Osteoblast (primary cell): ENCODE measurements around the gene STIP1. TPM values are rescaled to one million over a fixed set of nuclear protein-coding genes. Genes with fewer than 3 reads are reported as not detected.

ENCODE experiments used
- DNase-seq: peaks from one replicate; pipeline ENCODE4 v3.0.0; 2011; ENCODE audit warnings: low spot score, mixed read lengths; ENCODE audit not compliant: insufficient read length; ENCODE audit errors: missing footprints
- H2AFZ ChIP-seq: 2 replicates; pipeline ENCODE4 v1.6.0; 2011; ENCODE audit warnings: mild to moderate bottlenecking, low read length
- H3K27ac ChIP-seq: 2 replicates; pipeline ENCODE4 v1.5.1; 2011; ENCODE audit warnings: mild to moderate bottlenecking, low read depth, low read length, moderate library complexity
- H3K27me3 ChIP-seq: 2 replicates; pipeline ENCODE4 v1.6.0; 2012; ENCODE audit warnings: mild to moderate bottlenecking, control low read depth, inconsistent platforms, low read length, moderate library complexity; ENCODE audit not compliant: insufficient read depth
- H3K36me3 ChIP-seq: 2 replicates; pipeline ENCODE4 v1.5.1; 2011; ENCODE audit warnings: mild to moderate bottlenecking, low read length, control low read depth, moderate library complexity; ENCODE audit not compliant: insufficient read depth
- H3K4me1 ChIP-seq: 2 replicates; pipeline ENCODE4 v1.5.1; 2011; ENCODE audit warnings: mild to moderate bottlenecking, low read length, control low read depth, moderate library complexity; ENCODE audit not compliant: insufficient read depth
- H3K4me2 ChIP-seq: 2 replicates; pipeline ENCODE4 v1.6.0; 2011; ENCODE audit warnings: mild to moderate bottlenecking, low read length; ENCODE audit not compliant: insufficient read depth
- H3K4me3 ChIP-seq: fragments of 200-600 bp; sonication (generic); 3 replicates; pipeline ENCODE4 v1.5.1; 2012; ENCODE audit warnings: mild to moderate bottlenecking, low read length, inconsistent platforms; ENCODE audit not compliant: insufficient read depth
- H3K79me2 ChIP-seq: 2 replicates; pipeline ENCODE4 v1.6.0; 2012; ENCODE audit warnings: mild to moderate bottlenecking, low read length, control low read depth, inconsistent platforms; ENCODE audit not compliant: insufficient read depth
- H3K9me3 ChIP-seq: 2 replicates; pipeline ENCODE4 v1.5.1; 2011; ENCODE audit warnings: low read depth, low read length, control low read depth
- H4K20me1 ChIP-seq: 2 replicates; pipeline ENCODE4 v1.6.0; 2012; ENCODE audit warnings: mild to moderate bottlenecking, low read length, control low read depth; ENCODE audit not compliant: insufficient read depth
- CTCF ChIP-seq: IDR thresholded peaks from 2 replicates; pipeline ENCODE4 v1.5.1; 2011; ENCODE audit warnings: mild to moderate bottlenecking, low read depth, low read length, moderate library complexity; ENCODE audit errors: extremely low read depth
- total RNA-seq: library from RNA; depleted of rRNA; stranded (reverse); fragments of >200 nt; gene quantifications from 2 replicates; pipeline ENCODE4 v1.2.3, GENCODE V29; 2012

Gene STIP1
- total RNA-seq, 1 donor = 94.5 TPM

DNA sequence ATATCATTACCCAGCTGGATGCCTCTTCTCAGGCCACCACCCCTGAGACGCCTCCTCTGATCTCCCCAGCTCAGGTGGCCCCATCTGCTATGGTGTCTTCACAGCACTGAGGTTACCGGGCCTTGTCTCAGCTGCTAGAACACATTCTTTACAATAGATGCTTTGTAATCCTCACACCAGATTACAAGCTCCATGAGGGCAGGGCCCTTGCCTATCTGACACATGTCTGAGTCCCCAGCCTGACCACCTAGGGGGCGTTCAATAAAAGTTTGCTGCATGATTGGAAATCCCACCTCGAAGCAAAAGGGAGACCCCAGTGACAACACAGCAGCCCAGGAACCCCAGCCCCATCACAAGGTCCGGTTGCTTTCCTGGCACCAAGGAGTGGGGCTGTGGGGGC is 22.0 kb upstream of the STIP1 start:
- peaks cover 7% of the 10 kb centered on the region for H3K4me1 ChIP-seq
- H3K79me2 ChIP-seq = peaks cover 3% of the 10 kb centered on the region
- no peak overlapping the region for H2AFZ ChIP-seq
- no peak overlapping the region for H3K4me2 ChIP-seq
- H3K36me3 ChIP-seq = no peaks in the 10 kb centered on the region
- peak; percentile 78 for DNase-seq
- H3K9me3 ChIP-seq = no peaks in the 10 kb centered on the region
- H3K27me3 ChIP-seq = no peaks in the 10 kb centered on the region
- H3K27ac ChIP-seq = no peak overlapping the region
- TF ChIP-seq CTCF = no peak
- H4K20me1 ChIP-seq = no peaks in the 10 kb centered on the region
- H3K4me3 ChIP-seq = no peak overlapping the region

DNA sequence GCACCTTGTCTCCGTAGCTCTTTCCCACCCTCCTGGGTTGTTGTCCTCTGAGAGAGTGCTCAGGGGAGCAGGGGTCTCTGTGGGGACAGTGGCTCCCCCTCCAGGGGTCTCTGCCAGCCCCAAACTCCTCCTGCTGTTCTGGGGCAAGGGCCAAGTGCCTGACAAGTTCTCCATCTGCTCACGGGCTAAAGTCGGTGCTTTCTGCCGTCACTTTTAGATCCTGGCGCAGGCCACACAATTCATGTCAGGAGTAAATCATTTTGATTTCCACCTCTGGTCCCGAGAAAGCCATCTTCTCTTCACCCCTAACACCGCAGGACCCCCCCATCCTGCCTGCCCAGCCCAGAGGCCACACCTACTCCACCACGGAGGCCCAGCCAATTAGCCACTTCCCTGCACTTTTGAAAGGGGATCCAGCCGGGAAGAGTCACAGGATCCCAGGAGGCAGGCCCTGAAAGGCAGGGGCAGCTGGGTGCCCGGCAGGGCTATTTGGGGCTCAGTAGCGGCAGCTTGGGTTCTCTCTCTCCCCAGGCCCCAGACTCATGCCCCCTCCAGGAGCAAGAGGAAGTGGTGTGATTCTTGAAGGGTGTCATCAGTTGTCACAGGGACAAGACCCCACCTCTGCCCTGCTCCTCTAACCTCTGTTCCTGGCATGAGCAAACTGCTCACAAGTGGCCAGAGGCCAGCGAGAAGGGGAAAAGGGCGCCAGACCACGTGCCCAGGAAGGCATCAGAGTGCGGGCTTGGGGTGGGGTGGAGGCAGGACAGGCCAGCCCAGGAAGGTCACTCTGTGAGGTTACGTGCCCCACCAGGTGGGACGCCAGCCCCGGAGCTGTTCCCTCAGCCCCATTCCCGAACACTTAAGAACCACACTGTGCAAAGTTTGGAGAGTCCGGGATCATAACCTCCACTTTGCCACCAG is 21.3 kb upstream of the STIP1 start:
- H3K4me2 ChIP-seq = peak overlapping the region; percentile 91
- H3K79me2 ChIP-seq = peaks cover 3% of the 10 kb centered on the region
- DNase-seq = peak; percentile 48
- H3K27me3 ChIP-seq = no peaks in the 10 kb centered on the region
- no peaks in the 10 kb centered on the region for H3K9me3 ChIP-seq
- no peaks in the 10 kb centered on the region for H4K20me1 ChIP-seq
- no peak for TF ChIP-seq CTCF
- no peak overlapping the region for H3K27ac ChIP-seq
- H3K4me3 ChIP-seq = peak overlapping the region; percentile 84
- H3K36me3 ChIP-seq = no peaks in the 10 kb centered on the region
- peaks cover 7% of the 10 kb centered on the region for H3K4me1 ChIP-seq
- peak overlapping the region; percentile 82 for H2AFZ ChIP-seq

GRCh38 chr11:64165481-64165841 is 20.5 kb upstream of the STIP1 start:
- Histone ChIP-seq H2AFZ (peak overlapping the region; percentile 93), H3K4me1 (peaks cover 7% of the 10 kb centered on the region), H3K4me2 (peak overlapping the region; percentile 91), H3K79me2 (peaks cover 3% of the 10 kb centered on the region), H3K36me3 (no peaks in the 10 kb centered on the region), H3K27me3 (no peaks in the 10 kb centered on the region), H3K27ac (no peak overlapping the region), H3K4me3 (peak overlapping the region; percentile 84), H4K20me1 (no peaks in the 10 kb centered on the region), H3K9me3 (no peaks in the 10 kb centered on the region)
- peak; percentile 84 for DNase-seq
- TF ChIP-seq CTCF = no peak

GRCh38 chr11:64165842-64166635 is 19.9 kb upstream of the STIP1 start, which contains the start of gene MACROD1:
Gene MACROD1 (minus strand): TSS chr11:64166113. CDS start chr11:64165994, 119 bp downstream.
- Histone ChIP-seq H3K27ac (peak within 1 kb of the TSS; percentile 17), H3K4me2 (peak within 1 kb of the TSS; percentile 91), H4K20me1 (no peaks in the 10 kb centered on the region), H3K79me2 (peaks cover 3% of the 10 kb centered on the region), H3K4me1 (peaks cover 7% of the 10 kb centered on the region), H2AFZ (peak within 1 kb of the TSS; percentile 93), H3K27me3 (no peaks in the 10 kb centered on the region), H3K4me3 (peak within 1 kb of the TSS; percentile 84), H3K36me3 (no peaks in the 10 kb centered on the region), H3K9me3 (no peaks in the 10 kb centered on the region)
- peak; percentile 99 for DNase-seq
- no peak for TF ChIP-seq CTCF
